Astrocyte of the spinal cord (primary cell): ENCODE measurements around the gene INSIG1.

Experiments used
- DNase-seq: peaks from one replicate; pipeline ENCODE4 v3.0.0; 2011; ENCODE audit warnings: low read depth, low spot score
- H3K4me3 ChIP-seq: 2 replicates; pipeline ENCODE4 v1.5.1; 2011; ENCODE audit warnings: low read depth, mild to moderate bottlenecking, low read length, moderate library complexity
- CTCF ChIP-seq: IDR thresholded peaks from 2 replicates; pipeline ENCODE4 v1.5.1; 2012; ENCODE audit warnings: low read depth, mild to moderate bottlenecking, low read length, inconsistent platforms
- in situ Hi-C: cut with HindIII; loops from 2 replicates; pipeline ENCODE4 v1.10.0; 2017; ENCODE audit warnings: low sequenced_read_pairs

Gene INSIG1

GRCh38 chr7:155259866-155260497, 37.7 kb upstream of the INSIG1 start:
- TF ChIP-seq CTCF: no peak
- H3K4me3 ChIP-seq: no peak overlapping the region
- in situ Hi-C loops: no loop called here
- DNase-seq: no peak

- TF ChIP-seq CTCF: no peak
- H3K4me3 ChIP-seq: no peak overlapping the region
- DNase-seq: no peak
- in situ Hi-C loops: no loop called here
Measured at GRCh38 chr7:155260498-155260872, 37.2 kb upstream of the INSIG1 start.

GRCh38 chr7:155261031-155261985, 36.4 kb upstream of the INSIG1 start:
- in situ Hi-C loops: no loop called here
- DNase-seq: no peak
- H3K4me3 ChIP-seq: no peak overlapping the region
- no peak for TF ChIP-seq CTCF

- in situ Hi-C loops: no loop called here
- DNase-seq: no peak
- H3K4me3 ChIP-seq: no peak overlapping the region
- no peak for TF ChIP-seq CTCF
Measured at GRCh38 chr7:155262031-155262430, 35.6 kb upstream of the INSIG1 start.

GRCh38 chr7:155263051-155263450, 34.6 kb upstream of the INSIG1 start:
- DNase-seq: no peak
- in situ Hi-C loops: no loop called here
- no peak overlapping the region for H3K4me3 ChIP-seq
- no peak for TF ChIP-seq CTCF

- TF ChIP-seq CTCF: no peak
- DNase-seq: no peak
- in situ Hi-C loops: no loop called here
- no peak overlapping the region for H3K4me3 ChIP-seq
Measured at GRCh38 chr7:155263581-155264143, 34.0 kb upstream of the INSIG1 start.
